ENCODE measurements around the gene RNF151. TPM values are rescaled to one million over a fixed set of nuclear protein-coding genes. Genes with fewer than 3 reads are reported as not detected.

RNF151 gene
- total RNA-seq, 1 donor from 2014 or later = not detected

GRCh38 chr16:1924095-1924494 lies 42.6 kb upstream of the RNF151 start:
- peaks cover 14% of the 10 kb centered on the region for H3K9me3 Mint-ChIP-seq (ENCODE audit: unreplicated experiment)
- H3K27me3 Mint-ChIP-seq (ENCODE audit: unreplicated experiment) = peaks cover 9% of the 10 kb centered on the region
- peaks cover 20% of the 10 kb centered on the region for H3K4me1 Mint-ChIP-seq (ENCODE audit: low read depth, unreplicated experiment)
- no peaks in the 10 kb centered on the region for H3K36me3 Mint-ChIP-seq (ENCODE audit: unreplicated experiment)
- no peak for TF ChIP-seq CTCF (IDR thresholded peaks at IDR 0.05; ENCODE audit: partially characterized antibody, unreplicated experiment)
- no peak overlapping the region for H3K4me3 Mint-ChIP-seq (ENCODE audit: unreplicated experiment)
- no peak for DNase-seq
- H3K27ac Mint-ChIP-seq (ENCODE audit: unreplicated experiment) = no peak overlapping the region

DNA sequence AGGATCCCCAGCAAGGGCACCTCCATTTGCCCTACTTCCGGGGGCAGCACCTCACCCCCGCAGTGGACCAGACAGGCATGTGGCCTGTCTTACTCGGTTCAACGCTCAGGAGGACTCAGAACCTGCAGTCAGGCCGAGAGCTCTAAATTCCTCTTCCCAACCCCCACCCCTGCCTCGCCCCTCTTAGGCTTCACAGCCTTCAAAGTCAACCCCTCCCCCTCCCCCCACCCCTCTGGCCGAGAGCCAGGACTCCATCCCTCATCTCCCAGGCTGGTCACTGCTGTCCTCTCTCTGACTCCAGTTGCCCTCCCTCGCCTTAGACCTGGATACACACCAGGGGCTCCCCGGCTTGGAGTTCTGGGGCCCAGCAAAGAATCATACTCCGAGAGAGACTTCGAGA lies 40.4 kb upstream of the RNF151 start:
- no peak for TF ChIP-seq CTCF (IDR thresholded peaks at IDR 0.05; ENCODE audit: partially characterized antibody, unreplicated experiment)
- Mint-ChIP-seq H3K36me3 (ENCODE audit: unreplicated experiment) (no peaks in the 10 kb centered on the region), H3K9me3 (ENCODE audit: unreplicated experiment) (peaks cover 7% of the 10 kb centered on the region), H3K27ac (ENCODE audit: unreplicated experiment) (no peak overlapping the region), H3K27me3 (ENCODE audit: unreplicated experiment) (peaks cover 7% of the 10 kb centered on the region), H3K4me1 (ENCODE audit: low read depth, unreplicated experiment) (peaks cover 12% of the 10 kb centered on the region), H3K4me3 (ENCODE audit: unreplicated experiment) (no peak overlapping the region)
- no peak for DNase-seq

- H3K4me3 Mint-ChIP-seq (ENCODE audit: unreplicated experiment) = peak overlapping the region; percentile 81
- H3K9me3 Mint-ChIP-seq (ENCODE audit: unreplicated experiment) = peaks cover 6% of the 10 kb centered on the region
- no peak for DNase-seq
- no peak overlapping the region for H3K27ac Mint-ChIP-seq (ENCODE audit: unreplicated experiment)
- H3K36me3 Mint-ChIP-seq (ENCODE audit: unreplicated experiment) = no peaks in the 10 kb centered on the region
- peaks cover 11% of the 10 kb centered on the region for H3K4me1 Mint-ChIP-seq (ENCODE audit: low read depth, unreplicated experiment)
- peaks cover 4% of the 10 kb centered on the region for H3K27me3 Mint-ChIP-seq (ENCODE audit: unreplicated experiment)
- TF ChIP-seq CTCF (IDR thresholded peaks at IDR 0.05; ENCODE audit: partially characterized antibody, unreplicated experiment) = no peak
Measured at GRCh38 chr16:1929105-1929504, 37.6 kb upstream of the RNF151 start.

DNA sequence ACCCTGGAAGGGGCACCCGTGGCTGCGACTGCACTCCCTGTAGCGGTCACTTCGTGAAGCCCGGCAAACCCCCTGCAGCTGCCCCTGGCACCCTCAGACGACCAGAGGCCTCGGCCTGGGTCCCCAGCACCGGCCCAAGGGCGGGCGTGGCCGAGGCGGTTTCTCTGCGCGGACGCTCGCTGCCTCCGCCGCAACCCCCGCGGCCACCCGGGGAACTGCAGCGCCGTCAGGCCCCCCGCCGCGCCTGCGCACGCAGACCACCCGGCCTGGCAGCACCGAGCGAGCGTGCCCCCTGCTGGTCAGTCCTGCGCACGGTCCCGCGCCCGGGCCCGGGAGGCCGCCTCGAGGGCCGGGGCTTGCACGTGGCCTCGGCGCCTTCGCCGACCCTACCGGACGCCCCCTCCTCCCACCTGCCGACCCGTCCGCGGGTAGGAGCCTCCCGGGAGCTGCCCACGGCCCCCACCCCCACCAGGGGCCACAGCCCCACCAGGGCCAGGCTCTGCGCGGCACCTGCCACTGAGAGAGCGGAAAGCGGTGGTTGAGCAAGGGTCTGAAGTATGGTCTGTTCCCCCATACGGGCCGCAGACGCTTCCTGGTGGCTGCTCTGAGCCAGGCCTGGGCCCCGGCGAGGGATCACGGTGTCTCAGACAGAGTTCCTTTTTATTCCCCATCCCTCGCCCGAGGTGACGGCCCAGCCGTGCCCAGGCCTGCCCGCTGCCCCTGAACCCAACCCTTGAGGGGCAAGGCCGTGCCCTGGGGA lies 36.9 kb upstream of the RNF151 start:
- H3K27me3 Mint-ChIP-seq (ENCODE audit: unreplicated experiment) = peaks cover 4% of the 10 kb centered on the region
- H3K36me3 Mint-ChIP-seq (ENCODE audit: unreplicated experiment) = no peaks in the 10 kb centered on the region
- no peak overlapping the region for H3K27ac Mint-ChIP-seq (ENCODE audit: unreplicated experiment)
- TF ChIP-seq CTCF (IDR thresholded peaks at IDR 0.05; ENCODE audit: partially characterized antibody, unreplicated experiment) = peak; percentile 99
- peaks cover 6% of the 10 kb centered on the region for H3K9me3 Mint-ChIP-seq (ENCODE audit: unreplicated experiment)
- H3K4me3 Mint-ChIP-seq (ENCODE audit: unreplicated experiment) = no peak overlapping the region
- DNase-seq = peak; percentile 97
- H3K4me1 Mint-ChIP-seq (ENCODE audit: low read depth, unreplicated experiment) = peaks cover 8% of the 10 kb centered on the region

- H3K4me1 Mint-ChIP-seq (ENCODE audit: low read depth, unreplicated experiment) = peaks cover 6% of the 10 kb centered on the region
Measured at GRCh38 chr16:1930338-1930720, 36.3 kb upstream of the RNF151 start.

More at GRCh38 chr16:1930338-1930720, 36.3 kb upstream of the RNF151 start:
- H3K9me3 Mint-ChIP-seq (ENCODE audit: unreplicated experiment) = peaks cover 4% of the 10 kb centered on the region
- no peak for TF ChIP-seq CTCF (IDR thresholded peaks at IDR 0.05; ENCODE audit: partially characterized antibody, unreplicated experiment)
- no peak overlapping the region for H3K27ac Mint-ChIP-seq (ENCODE audit: unreplicated experiment)
- DNase-seq = no peak
- H3K4me3 Mint-ChIP-seq (ENCODE audit: unreplicated experiment) = no peak overlapping the region
- no peaks in the 10 kb centered on the region for H3K36me3 Mint-ChIP-seq (ENCODE audit: unreplicated experiment)
- peaks cover 4% of the 10 kb centered on the region for H3K27me3 Mint-ChIP-seq (ENCODE audit: unreplicated experiment)
